Measurements from ENCODE around the gene ISG15. TPM values are rescaled to one million over a fixed set of nuclear protein-coding genes. Genes with fewer than 3 reads are reported as not detected.

Gene ISG15
- total and polyA plus RNA-seq, 7 donors: 49.4 to 357 (median 78.7) TPM

DNA sequence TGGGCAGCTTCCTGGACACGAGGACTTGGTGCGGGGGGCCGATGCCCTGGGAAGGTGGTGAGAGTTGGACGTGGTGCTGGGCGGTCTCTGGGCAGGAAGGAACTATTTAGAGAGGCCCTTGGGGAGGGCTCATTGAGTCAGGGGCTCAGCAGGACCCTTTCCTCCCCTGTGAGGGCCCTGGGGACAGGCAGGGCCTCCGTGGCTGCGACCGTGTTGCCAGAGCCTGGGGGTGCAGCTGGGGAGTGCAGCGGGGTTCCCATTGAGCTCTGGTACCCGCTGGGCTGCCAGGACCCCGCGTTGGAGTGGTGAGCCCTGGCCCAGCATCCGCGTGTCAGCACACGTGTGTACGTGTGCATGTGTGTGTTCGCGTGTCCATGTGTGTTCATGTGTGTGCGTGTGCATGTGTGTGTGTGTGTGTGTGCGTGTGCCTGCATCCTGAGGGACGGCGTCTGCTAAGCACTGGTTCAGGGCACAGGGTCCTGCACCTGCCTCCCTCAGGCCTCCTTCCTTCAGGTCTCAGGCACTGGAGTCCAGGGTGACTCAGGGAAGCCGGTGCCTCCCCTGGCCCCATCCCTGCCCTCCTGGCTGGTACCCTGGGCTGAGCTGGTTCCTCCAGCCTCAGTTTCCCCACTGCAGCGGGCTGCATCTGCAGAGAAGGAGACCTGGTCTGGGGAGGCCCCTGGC lies 50.1 kb downstream of the ISG15 start:
- WGBS, 2 donors: 58 to 63% methylated on average over 24 of the region's 24 CpGs
- H3K36me3 ChIP-seq: no peaks in the 10 kb centered on the region
- intact Hi-C loops (cut with DNase I): loop anchor here (2.0 to 5.0 kb wide), 2 partner anchors 41 to 79 kb away; partner anchors contain the start of gene AGRN
- H3K27me3 ChIP-seq: peaks cover 54 to 86% (median 84%) of the 10 kb centered on the region in 3 donors
- H3K4me1 ChIP-seq: peaks cover 0 to 31% (median 25%) of the 10 kb centered on the region in 4 donors
- H3K27ac ChIP-seq: no peak overlapping the region
- TF ChIP-seq POLR2A (IDR thresholded peaks at IDR 0.05): no peak
- TF ChIP-seq, protein P1, sequence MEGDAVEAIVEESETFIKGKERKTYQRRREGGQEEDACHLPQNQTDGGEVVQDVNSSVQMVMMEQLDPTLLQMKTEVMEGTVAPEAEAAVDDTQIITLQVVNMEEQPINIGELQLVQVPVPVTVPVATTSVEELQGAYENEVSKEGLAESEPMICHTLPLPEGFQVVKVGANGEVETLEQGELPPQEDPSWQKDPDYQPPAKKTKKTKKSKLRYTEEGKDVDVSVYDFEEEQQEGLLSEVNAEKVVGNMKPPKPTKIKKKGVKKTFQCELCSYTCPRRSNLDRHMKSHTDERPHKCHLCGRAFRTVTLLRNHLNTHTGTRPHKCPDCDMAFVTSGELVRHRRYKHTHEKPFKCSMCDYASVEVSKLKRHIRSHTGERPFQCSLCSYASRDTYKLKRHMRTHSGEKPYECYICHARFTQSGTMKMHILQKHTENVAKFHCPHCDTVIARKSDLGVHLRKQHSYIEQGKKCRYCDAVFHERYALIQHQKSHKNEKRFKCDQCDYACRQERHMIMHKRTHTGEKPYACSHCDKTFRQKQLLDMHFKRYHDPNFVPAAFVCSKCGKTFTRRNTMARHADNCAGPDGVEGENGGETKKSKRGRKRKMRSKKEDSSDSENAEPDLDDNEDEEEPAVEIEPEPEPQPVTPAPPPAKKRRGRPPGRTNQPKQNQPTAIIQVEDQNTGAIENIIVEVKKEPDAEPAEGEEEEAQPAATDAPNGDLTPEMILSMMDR (IDR thresholded peaks at IDR 0.05): no peak
- no peak for TF ChIP-seq EP300 (IDR thresholded peaks at IDR 0.05)
- no peak for TF ChIP-seq POLR2AphosphoS5 (IDR thresholded peaks at IDR 0.05)
- no peak overlapping the region for H3K4me3 ChIP-seq
- no peaks in the 10 kb centered on the region for H3K9me3 ChIP-seq
- DNase-seq: no peak

Small RNA genes within 50 kb of the gene (small RNA-seq; reads per million reads assigned to genes)
- 0 reads per million in 3 donors for gene AL645608.3

Other genes starting within 250 kb of the ISG15 start
- gene SAMD11, start 89.6 kb upstream of the ISG15 start, total RNA-seq: 1 to 10 TPM; 2.1 to 4.6 (median 4.2) TPM
- gene SAMD11, start 89.6 kb upstream of the ISG15 start, polyA plus RNA-seq: 1 to 10 TPM in 2 of 3 donors, under 1 TPM in 1; 0.60 to 4.9 (median 3.7) TPM
- gene NOC2L, start 54.2 kb upstream of the ISG15 start, total RNA-seq: 10 to 100 TPM; 26.0 to 32.6 (median 27.8) TPM
- gene NOC2L, start 54.2 kb upstream of the ISG15 start, polyA plus RNA-seq: 10 to 100 TPM; 25.4 to 81.6 (median 25.8) TPM
- 10 to 100 TPM in 1 of 4 donors, 1 to 10 TPM in 3; 4.5 to 10.5 (median 5.1) TPM for gene KLHL17, start 52.9 kb upstream of the ISG15 start, total RNA-seq
- gene KLHL17, start 52.9 kb upstream of the ISG15 start, polyA plus RNA-seq: 10 to 100 TPM in 1 of 3 donors, 1 to 10 TPM in 1, under 1 TPM in 1; 0.69 to 10.8 (median 1.2) TPM
- not detected for gene PLEKHN1, start 47.0 kb upstream of the ISG15 start, total RNA-seq
- gene PLEKHN1, start 47.0 kb upstream of the ISG15 start, polyA plus RNA-seq: 1 to 10 TPM in 1 of 3 donors, under 1 TPM in 1, not detected in 1; 0.46 to 1.5 TPM
- gene PERM1, start 31.4 kb upstream of the ISG15 start, total RNA-seq: under 1 TPM in 1 of 4 donors, not detected in 3; under 0.01 TPM
- under 1 TPM in 2 of 3 donors, not detected in 1; 0.16 to 0.69 TPM for gene PERM1, start 31.4 kb upstream of the ISG15 start, polyA plus RNA-seq
- gene HES4, start 13.4 kb upstream of the ISG15 start, total RNA-seq: 10 to 100 TPM; 25.0 to 65.1 (median 27.9) TPM
- gene HES4, start 13.4 kb upstream of the ISG15 start, polyA plus RNA-seq: 10 to 100 TPM in 1 of 3 donors, 1 to 10 TPM in 2; 1.2 to 15.7 (median 4.6) TPM
- gene AGRN, start 6.6 kb downstream of the ISG15 start, total RNA-seq: 10 to 100 TPM in 2 of 4 donors, 1 to 10 TPM in 2; 3.9 to 23.3 (median 10.3) TPM
- 10 to 100 TPM in 1 of 3 donors, 1 to 10 TPM in 2; 2.8 to 54.4 (median 3.0) TPM for gene AGRN, start 6.6 kb downstream of the ISG15 start, polyA plus RNA-seq
- not detected for gene RNF223, start 60.8 kb downstream of the ISG15 start, total RNA-seq
- 1 to 10 TPM in 2 of 3 donors, under 1 TPM in 1; 0.60 to 3.7 (median 1.9) TPM for gene RNF223, start 60.8 kb downstream of the ISG15 start, polyA plus RNA-seq
- 10 to 100 TPM in 2 of 4 donors, 1 to 10 TPM in 2; 7.9 to 13.8 (median 10.4) TPM for gene C1orf159, start 102.6 kb downstream of the ISG15 start, total RNA-seq
- 10 to 100 TPM in 1 of 3 donors, 1 to 10 TPM in 2; 6.6 to 25.3 (median 6.9) TPM for gene C1orf159, start 102.6 kb downstream of the ISG15 start, polyA plus RNA-seq
- not detected for gene TTLL10, start 160.4 kb downstream of the ISG15 start, total RNA-seq
- under 1 TPM; 0.46 to 0.70 (median 0.60) TPM for gene TTLL10, start 160.4 kb downstream of the ISG15 start, polyA plus RNA-seq
- under 1 TPM in 1 of 4 donors, not detected in 3; 0.71 TPM for gene TNFRSF18, start 193.1 kb downstream of the ISG15 start, total RNA-seq
- gene TNFRSF18, start 193.1 kb downstream of the ISG15 start, polyA plus RNA-seq: 1 to 10 TPM in 2 of 3 donors, not detected in 1; 1.2 to 3.9 TPM
- gene TNFRSF4, start 200.7 kb downstream of the ISG15 start, total RNA-seq: 1 to 10 TPM in 1 of 4 donors, under 1 TPM in 1, not detected in 2; 0.95 to 1.8 TPM
- gene TNFRSF4, start 200.7 kb downstream of the ISG15 start, polyA plus RNA-seq: 1 to 10 TPM; 1.2 to 8.6 (median 1.2) TPM
- 10 to 100 TPM; 73.4 to 95.6 (median 81.9) TPM for gene SDF4, start 218.5 kb downstream of the ISG15 start, total RNA-seq
- 100 to 1,000 TPM in 1 of 3 donors, 10 to 100 TPM in 2; 33.0 to 181 (median 40.2) TPM for gene SDF4, start 218.5 kb downstream of the ISG15 start, polyA plus RNA-seq
- gene B3GALT6, start 218.7 kb downstream of the ISG15 start, total RNA-seq: 10 to 100 TPM in 2 of 4 donors, 1 to 10 TPM in 2; 8.6 to 12.5 (median 10.3) TPM
- 1 to 10 TPM; 1.8 to 9.6 (median 2.5) TPM for gene B3GALT6, start 218.7 kb downstream of the ISG15 start, polyA plus RNA-seq
- gene C1QTNF12, start 233.2 kb downstream of the ISG15 start, total RNA-seq: 1 to 10 TPM in 2 of 4 donors, not detected in 2; 1.9 to 5.7 TPM
- gene C1QTNF12, start 233.2 kb downstream of the ISG15 start, polyA plus RNA-seq: 10 to 100 TPM; 17.6 to 28.7 (median 23.4) TPM